Astrocyte (in vitro differentiated cells and primary cell): ENCODE results near the gene POLE4. TPM values are rescaled to one million over a fixed set of nuclear protein-coding genes. Genes with fewer than 3 reads are reported as not detected.

Experiments
- DNase-seq: peaks from one replicate; pipeline ENCODE4 v3.0.0-alpha.2; 2010; ENCODE audit warnings: low read depth
- FAIRE-seq: peaks from 2 replicates; lab custom pipeline; 2011; peaks lifted over from hg19 to GRCh38; lab: Jason Lieb, UNC
- H2AFZ ChIP-seq: 2 replicates; pipeline ENCODE4 v1.6.0; 2012; ENCODE audit warnings: low read depth, low read length, inconsistent platforms
- H3K27ac ChIP-seq: 2 replicates; pipeline ENCODE4 v1.5.1; 2011; ENCODE audit warnings: low read depth, low read length, inconsistent platforms
- H3K27me3 ChIP-seq: 2 replicates; pipeline ENCODE4 v1.6.0; 2011; ENCODE audit warnings: low read length, inconsistent platforms; ENCODE audit not compliant: insufficient read depth
- H3K36me3 ChIP-seq: 2 replicates; pipeline ENCODE4 v1.5.1; 2011; ENCODE audit warnings: low read length, inconsistent platforms; ENCODE audit not compliant: insufficient read depth
- H3K4me1 ChIP-seq: 2 replicates; pipeline ENCODE4 v1.5.1; 2011; ENCODE audit warnings: low read length, inconsistent platforms; ENCODE audit not compliant: insufficient read depth
- H3K4me2 ChIP-seq: 2 replicates; pipeline ENCODE4 v1.6.0; 2012; ENCODE audit warnings: low read length, inconsistent platforms
- H3K4me3 ChIP-seq: 2 replicates; pipeline ENCODE4 v1.5.1; 2011; ENCODE audit warnings: low read depth, mild to moderate bottlenecking, low read length, inconsistent platforms; ENCODE audit not compliant: insufficient read depth
- H3K79me2 ChIP-seq: 2 replicates; pipeline ENCODE4 v1.6.0; 2012; ENCODE audit warnings: mild to moderate bottlenecking, low read length, inconsistent platforms; ENCODE audit not compliant: insufficient read depth
- H3K9ac ChIP-seq: 2 replicates; pipeline ENCODE4 v1.6.0; 2012; ENCODE audit warnings: mild to moderate bottlenecking, low read length, inconsistent platforms
- H3K9me3 ChIP-seq: 2 replicates; pipeline ENCODE4 v1.5.1; 2012; ENCODE audit warnings: low read depth, mild to moderate bottlenecking, low read length, inconsistent platforms; ENCODE audit not compliant: insufficient read depth
- H4K20me1 ChIP-seq: 2 replicates; pipeline ENCODE4 v1.6.0; 2012; ENCODE audit warnings: low read length, inconsistent platforms; ENCODE audit not compliant: insufficient read depth
- H3K27ac Mint-ChIP-seq: one replicate; pipeline ENCODE4 v1.8.0; 2021; ENCODE audit warnings: mild to moderate bottlenecking, mixed read lengths; ENCODE audit not compliant: unreplicated experiment
- H3K27me3 Mint-ChIP-seq: one replicate; pipeline ENCODE4 v1.8.0; 2021; ENCODE audit warnings: low read depth, mixed read lengths; ENCODE audit not compliant: unreplicated experiment
- H3K36me3 Mint-ChIP-seq: one replicate; pipeline ENCODE4 v1.8.0; 2021; ENCODE audit warnings: low read depth, mixed read lengths; ENCODE audit not compliant: unreplicated experiment
- H3K4me1 Mint-ChIP-seq: one replicate; pipeline ENCODE4 v1.8.0; 2021; ENCODE audit warnings: low read depth, mixed read lengths; ENCODE audit not compliant: unreplicated experiment
- H3K4me3 Mint-ChIP-seq: one replicate; pipeline ENCODE4 v1.8.0; 2021; ENCODE audit warnings: mild to moderate bottlenecking, moderate library complexity, mixed read lengths; ENCODE audit not compliant: unreplicated experiment
- H3K9me3 Mint-ChIP-seq: one replicate; pipeline ENCODE4 v1.8.0; 2021; ENCODE audit warnings: mild to moderate bottlenecking, mixed read lengths; ENCODE audit not compliant: unreplicated experiment
- CTCF ChIP-seq: IDR thresholded peaks from 2 replicates; pipeline ENCODE4 v1.5.1; 2011; ENCODE audit warnings: low read depth, mild to moderate bottlenecking, inconsistent platforms, low read length, moderate library complexity; ENCODE audit not compliant: insufficient read depth
- EZH2 ChIP-seq: IDR thresholded peaks from 2 replicates; pipeline ENCODE4 v1.6.1; 2012; ENCODE audit warnings: mild to moderate bottlenecking, low read length, inconsistent platforms; ENCODE audit not compliant: insufficient read depth
- total RNA-seq: library from RNA; stranded (reverse); gene quantifications from 2 replicates; pipeline ENCODE4 v1.2.1, GENCODE V29; 2021

POLE4 gene
- total RNA-seq, 1 donor from 2014 or later, result 57.2 TPM

GRCh38 chr2:74910245-74910644 lies 48.2 kb upstream of the POLE4 start:
- Histone ChIP-seq H3K36me3 (no peaks in the 10 kb centered on the region), H2AFZ (no peak overlapping the region), H3K4me3 (no peak overlapping the region), H3K27me3 (peaks cover 2% of the 10 kb centered on the region), H3K27ac (no peak overlapping the region), H3K9me3 (no peaks in the 10 kb centered on the region), H4K20me1 (no peaks in the 10 kb centered on the region), H3K4me1 (no peaks in the 10 kb centered on the region), H3K4me2 (no peak overlapping the region), H3K9ac (no peak overlapping the region), H3K79me2 (no peaks in the 10 kb centered on the region)
- Mint-ChIP-seq H3K4me1 (peaks cover under 1% of the 10 kb centered on the region), H3K9me3 (peaks cover 3% of the 10 kb centered on the region), H3K27ac (no peak overlapping the region), H3K27me3 (peaks cover 37% of the 10 kb centered on the region), H3K4me3 (no peak overlapping the region), H3K36me3 (peaks cover 6% of the 10 kb centered on the region)
- no peak for DNase-seq
- no peak for TF ChIP-seq CTCF
- TF ChIP-seq EZH2, result no peak
- no peak for FAIRE-seq

- Histone ChIP-seq H3K9ac (no peak overlapping the region), H3K9me3 (no peaks in the 10 kb centered on the region), H3K4me1 (no peaks in the 10 kb centered on the region), H3K79me2 (no peaks in the 10 kb centered on the region), H3K27me3 (peaks cover 2% of the 10 kb centered on the region), H4K20me1 (no peaks in the 10 kb centered on the region), H3K27ac (no peak overlapping the region), H2AFZ (no peak overlapping the region), H3K36me3 (no peaks in the 10 kb centered on the region), H3K4me2 (no peak overlapping the region), H3K4me3 (no peak overlapping the region)
- DNase-seq (no peak), FAIRE-seq (no peak)
- Mint-ChIP-seq H3K27ac (no peak overlapping the region), H3K4me3 (no peak overlapping the region), H3K36me3 (peaks cover 6% of the 10 kb centered on the region), H3K27me3 (peaks cover 37% of the 10 kb centered on the region), H3K9me3 (peaks cover 5% of the 10 kb centered on the region), H3K4me1 (peaks cover 7% of the 10 kb centered on the region)
- TF ChIP-seq EZH2, result no peak
These were observed 47.4 kb upstream of the POLE4 start for GRCh38 chr2:74911061-74911460.

- H2AFZ ChIP-seq, result no peak overlapping the region
- no peak overlapping the region for H3K9ac ChIP-seq
- H3K36me3 ChIP-seq, result no peaks in the 10 kb centered on the region
- H3K79me2 ChIP-seq, result no peaks in the 10 kb centered on the region
- H3K27ac ChIP-seq, result no peak overlapping the region
- H3K4me2 ChIP-seq, result no peak overlapping the region
- TF ChIP-seq EZH2 (no peak), CTCF (no peak)
- H3K4me1 ChIP-seq, result peaks cover 6% of the 10 kb centered on the region
- DNase-seq, result peak; percentile 55
- H3K4me3 ChIP-seq, result no peak overlapping the region
- H3K9me3 Mint-ChIP-seq, result peaks cover 3% of the 10 kb centered on the region
- H4K20me1 ChIP-seq, result no peaks in the 10 kb centered on the region
- no peak for FAIRE-seq
- no peaks in the 10 kb centered on the region for H3K27me3 ChIP-seq
- H3K27ac Mint-ChIP-seq, result no peak overlapping the region
- H3K36me3 Mint-ChIP-seq, result no peaks in the 10 kb centered on the region
- no peaks in the 10 kb centered on the region for H3K9me3 ChIP-seq
- H3K27me3 Mint-ChIP-seq, result peaks cover 15% of the 10 kb centered on the region
- peaks cover 20% of the 10 kb centered on the region for H3K4me1 Mint-ChIP-seq
- no peak overlapping the region for H3K4me3 Mint-ChIP-seq
These were observed 42.7 kb upstream of the POLE4 start for GRCh38 chr2:74915743-74916142.
